ENCODE results near the gene EEF1AKMT3. TPM values are rescaled to one million over a fixed set of nuclear protein-coding genes. Genes with fewer than 3 reads are reported as not detected.

EEF1AKMT3 gene
- polyA plus RNA-seq, 4 donors: 0.22 to 7.1 (median 2.7) TPM

GRCh38 chr12:57751788-57752667, 20.4 kb upstream of the EEF1AKMT3 start, which contains the start of gene CDK4:
TSS of gene CDK4 (minus strand) at chr12:57752310. CDS start at chr12:57751717, 593 bp downstream.
- no peaks in the 10 kb centered on the region for H3K9me3 ChIP-seq (ENCODE audit: control insufficient read depth in 2 of 2, insufficient read depth in 1 of 2, low read depth in 1 of 2, low read length in 1 of 2)
- H3K4me1 ChIP-seq (ENCODE audit: control insufficient read depth in 3 of 3, insufficient read depth in 2 of 3, low read depth in 1 of 3, low read length in 2 of 3): peaks cover 2 to 28% (median 2%) of the 10 kb centered on the region in 3 donors
- peak within 1 kb of the TSS; percentile 32 to 87 (median 49) for H3K4me3 ChIP-seq (ENCODE audit: low read depth in 1 of 3, low read length in 3 of 3)
- H3K27ac ChIP-seq (ENCODE audit: low read depth in 1 of 3, low read length in 2 of 3): peak within 1 kb of the TSS in 2 of 3 donors; percentile 67 to 98
- H3K27me3 ChIP-seq (ENCODE audit: control insufficient read depth in 3 of 3, insufficient read depth in 3 of 3, low read length in 3 of 3): no peaks in the 10 kb centered on the region
- FAIRE-seq (no peak), DNase-seq (peak; percentile 99 to 100)
- peaks cover 3 to 35% (median 11%) of the 10 kb centered on the region in 3 donors for H3K36me3 ChIP-seq (ENCODE audit: control insufficient read depth in 3 of 3, insufficient read depth in 2 of 3, low read depth in 1 of 3, low read length in 3 of 3)
- WGBS, 3 donors: 0 to 1% (median 1%) methylated on average over 53 to 58 of the region's 58 CpGs

GRCh38 chr12:57752668-57753000, 19.8 kb upstream of the EEF1AKMT3 start:
- H3K27ac ChIP-seq (ENCODE audit: low read depth in 1 of 3, low read length in 2 of 3): peak overlapping the region in 2 of 3 donors; percentile 52 to 82
- no peak for FAIRE-seq
- WGBS, 3 donors: 0 to 3% (median 1%) methylated on average over 5 of the region's 5 CpGs
- H3K27me3 ChIP-seq (ENCODE audit: control insufficient read depth in 3 of 3, insufficient read depth in 3 of 3, low read length in 3 of 3): no peaks in the 10 kb centered on the region
- H3K9me3 ChIP-seq (ENCODE audit: control insufficient read depth in 2 of 2, insufficient read depth in 1 of 2, low read depth in 1 of 2, low read length in 1 of 2): no peaks in the 10 kb centered on the region
- no peak for DNase-seq
- peak overlapping the region in 2 of 3 donors; percentile 25 to 49 for H3K4me3 ChIP-seq (ENCODE audit: low read depth in 1 of 3, low read length in 3 of 3)
- peaks cover 2 to 28% (median 2%) of the 10 kb centered on the region in 3 donors for H3K4me1 ChIP-seq (ENCODE audit: control insufficient read depth in 3 of 3, insufficient read depth in 2 of 3, low read depth in 1 of 3, low read length in 2 of 3)
- H3K36me3 ChIP-seq (ENCODE audit: control insufficient read depth in 3 of 3, insufficient read depth in 2 of 3, low read depth in 1 of 3, low read length in 3 of 3): peaks cover 3 to 36% (median 9%) of the 10 kb centered on the region in 3 donors

GRCh38 chr12:57753756-57754337, 18.6 kb upstream of the EEF1AKMT3 start:
- DNase-seq (no peak), FAIRE-seq (no peak)
- no peaks in the 10 kb centered on the region for H3K27me3 ChIP-seq (ENCODE audit: control insufficient read depth in 3 of 3, insufficient read depth in 3 of 3, low read length in 3 of 3)
- H3K36me3 ChIP-seq (ENCODE audit: control insufficient read depth in 3 of 3, insufficient read depth in 2 of 3, low read depth in 1 of 3, low read length in 3 of 3): peaks cover 3 to 37% (median 3%) of the 10 kb centered on the region in 3 donors
- H3K4me3 ChIP-seq (ENCODE audit: low read depth in 1 of 3, low read length in 3 of 3): no peak overlapping the region
- H3K4me1 ChIP-seq (ENCODE audit: control insufficient read depth in 3 of 3, insufficient read depth in 2 of 3, low read depth in 1 of 3, low read length in 2 of 3): peaks cover 2 to 28% (median 2%) of the 10 kb centered on the region in 3 donors
- H3K9me3 ChIP-seq (ENCODE audit: control insufficient read depth in 2 of 2, insufficient read depth in 1 of 2, low read depth in 1 of 2, low read length in 1 of 2): no peaks in the 10 kb centered on the region
- peak overlapping the region in 1 of 3 donors; percentile 87 for H3K27ac ChIP-seq (ENCODE audit: low read depth in 1 of 3, low read length in 2 of 3)
- WGBS, 3 donors: 26 to 36% (median 32%) methylated on average over 1 of the region's 1 CpG

GRCh38 chr12:57754411-57755193, 17.8 kb upstream of the EEF1AKMT3 start, which contains the start of gene MARCHF9:
TSS of gene MARCHF9 (plus strand) at chr12:57755103. CDS start at chr12:57755529, 426 bp downstream.
- Histone ChIP-seq H3K27me3 (ENCODE audit: control insufficient read depth in 3 of 3, insufficient read depth in 3 of 3, low read length in 3 of 3) (no peaks in the 10 kb centered on the region), H3K4me1 (ENCODE audit: control insufficient read depth in 3 of 3, insufficient read depth in 2 of 3, low read depth in 1 of 3, low read length in 2 of 3) (peaks cover 2 to 28% (median 2%) of the 10 kb centered on the region in 3 donors), H3K27ac (ENCODE audit: low read depth in 1 of 3, low read length in 2 of 3) (peak within 1 kb of the TSS; percentile 15 to 87 (median 41)), H3K36me3 (ENCODE audit: control insufficient read depth in 3 of 3, insufficient read depth in 2 of 3, low read depth in 1 of 3, low read length in 3 of 3) (peaks cover 0 to 34% (median 3%) of the 10 kb centered on the region in 3 donors), H3K9me3 (ENCODE audit: control insufficient read depth in 2 of 2, insufficient read depth in 1 of 2, low read depth in 1 of 2, low read length in 1 of 2) (no peaks in the 10 kb centered on the region), H3K4me3 (ENCODE audit: low read depth in 1 of 3, low read length in 3 of 3) (peak within 1 kb of the TSS; percentile 60 to 85 (median 79))
- FAIRE-seq (no peak), DNase-seq (peak; percentile 88 to 93)
- 0 to 1% (median 1%) methylated on average over 19 to 41 of the region's 41 CpGs for WGBS, 3 donors

GRCh38 chr12:57755194-57755453, 17.3 kb upstream of the EEF1AKMT3 start:
- H3K4me1 ChIP-seq (ENCODE audit: control insufficient read depth in 3 of 3, insufficient read depth in 2 of 3, low read depth in 1 of 3, low read length in 2 of 3): peaks cover 2 to 28% (median 2%) of the 10 kb centered on the region in 3 donors
- DNase-seq: no peak
- WGBS, 3 donors: 0% methylated on average over 1 to 34 of the region's 34 CpGs
- peaks cover 0 to 30% (median 3%) of the 10 kb centered on the region in 3 donors for H3K36me3 ChIP-seq (ENCODE audit: control insufficient read depth in 3 of 3, insufficient read depth in 2 of 3, low read depth in 1 of 3, low read length in 3 of 3)
- peak overlapping the region; percentile 60 to 85 (median 79) for H3K4me3 ChIP-seq (ENCODE audit: low read depth in 1 of 3, low read length in 3 of 3)
- no peak for FAIRE-seq
- peak overlapping the region in 1 of 3 donors; percentile 87 for H3K27ac ChIP-seq (ENCODE audit: low read depth in 1 of 3, low read length in 2 of 3)
- no peaks in the 10 kb centered on the region for H3K27me3 ChIP-seq (ENCODE audit: control insufficient read depth in 3 of 3, insufficient read depth in 3 of 3, low read length in 3 of 3)
- H3K9me3 ChIP-seq (ENCODE audit: control insufficient read depth in 2 of 2, insufficient read depth in 1 of 2, low read depth in 1 of 2, low read length in 1 of 2): no peaks in the 10 kb centered on the region

GRCh38 chr12:57755454-57756372, 16.7 kb upstream of the EEF1AKMT3 start:
- FAIRE-seq: no peak
- no peaks in the 10 kb centered on the region for H3K9me3 ChIP-seq (ENCODE audit: control insufficient read depth in 2 of 2, insufficient read depth in 1 of 2, low read depth in 1 of 2, low read length in 1 of 2)
- peaks cover 0 to 28% (median 0%) of the 10 kb centered on the region in 3 donors for H3K36me3 ChIP-seq (ENCODE audit: control insufficient read depth in 3 of 3, insufficient read depth in 2 of 3, low read depth in 1 of 3, low read length in 3 of 3)
- peak overlapping the region; percentile 15 to 87 (median 41) for H3K27ac ChIP-seq (ENCODE audit: low read depth in 1 of 3, low read length in 2 of 3)
- peaks cover 2 to 28% (median 2%) of the 10 kb centered on the region in 3 donors for H3K4me1 ChIP-seq (ENCODE audit: control insufficient read depth in 3 of 3, insufficient read depth in 2 of 3, low read depth in 1 of 3, low read length in 2 of 3)
- DNase-seq: peak; percentile 61 to 89
- H3K27me3 ChIP-seq (ENCODE audit: control insufficient read depth in 3 of 3, insufficient read depth in 3 of 3, low read length in 3 of 3): no peaks in the 10 kb centered on the region
- 1% methylated on average over 42 to 76 of the region's 76 CpGs for WGBS, 3 donors
- H3K4me3 ChIP-seq (ENCODE audit: low read depth in 1 of 3, low read length in 3 of 3): peak overlapping the region; percentile 60 to 85 (median 79)

GRCh38 chr12:57756406-57757341, 15.7 kb upstream of the EEF1AKMT3 start:
- no peak for FAIRE-seq
- Histone ChIP-seq H3K36me3 (ENCODE audit: control insufficient read depth in 3 of 3, insufficient read depth in 2 of 3, low read depth in 1 of 3, low read length in 3 of 3) (peaks cover 0 to 24% (median 0%) of the 10 kb centered on the region in 3 donors), H3K27ac (ENCODE audit: low read depth in 1 of 3, low read length in 2 of 3) (peak overlapping the region in 1 of 3 donors; percentile 87), H3K4me3 (ENCODE audit: low read depth in 1 of 3, low read length in 3 of 3) (peak overlapping the region in 2 of 3 donors; percentile 60 to 85), H3K27me3 (ENCODE audit: control insufficient read depth in 3 of 3, insufficient read depth in 3 of 3, low read length in 3 of 3) (no peaks in the 10 kb centered on the region), H3K9me3 (ENCODE audit: control insufficient read depth in 2 of 2, insufficient read depth in 1 of 2, low read depth in 1 of 2, low read length in 1 of 2) (no peaks in the 10 kb centered on the region), H3K4me1 (ENCODE audit: control insufficient read depth in 3 of 3, insufficient read depth in 2 of 3, low read depth in 1 of 3, low read length in 2 of 3) (peaks cover 0 to 21% (median 2%) of the 10 kb centered on the region in 3 donors)
- WGBS, 3 donors: 33 to 37% (median 35%) methylated on average over 22 of the region's 22 CpGs
- DNase-seq: peak; percentile 51 to 77

All from small intestine (tissue), 7 donors.